Activated CD4-positive, alpha-beta memory T cell treated with anti-CD3 and anti-CD28 coated beads, Interleukin-2, amount 10 ng/mL, durations not matched to agents 7 days and 5 days (primary cell): ENCODE results near the gene CAPN7. TPM values are rescaled to one million over a fixed set of nuclear protein-coding genes. Genes with fewer than 3 reads are reported as not detected.
A peak's percentile ranks its signal among the peaks of the same experiment; 100 is the strongest.
"Not testable (repeated sequence)": the region's sequence is repeated elsewhere in the genome, so short reads cannot be mapped to it uniquely, and the experiment has no call there.

ENCODE experiments used
- CTCF ChIA-PET: fragments of 350-600 bp; sonication (Branson Sonifier 250); formaldehyde crosslinking; loops from one replicate; lab custom pipeline; 2021; ENCODE audit warnings: antibody characterized with exemption, inconsistent platforms; lab: Charles Lee
- POLR2A ChIA-PET: fragments of 350-600 bp; sonication (Branson Sonifier 250); formaldehyde crosslinking; loops from one replicate; lab custom pipeline; 2021; ENCODE audit warnings: antibody characterized with exemption; lab: Charles Lee
- DNase-seq: peaks from one replicate; pipeline ENCODE4 v3.0.0-alpha.2; 2020
- H3K27ac Mint-ChIP-seq: one replicate; pipeline ENCODE4 v1.8.0; 2021; ENCODE audit warnings: mild to moderate bottlenecking, mixed read lengths
- H3K27me3 Mint-ChIP-seq: one replicate; pipeline ENCODE4 v1.8.0; 2021; ENCODE audit warnings: mixed read lengths
- H3K36me3 Mint-ChIP-seq: one replicate; pipeline ENCODE4 v1.8.0; 2021; ENCODE audit warnings: low read depth, mixed read lengths
- H3K4me1 Mint-ChIP-seq: one replicate; pipeline ENCODE4 v1.8.0; 2021; ENCODE audit warnings: mixed read lengths
- H3K4me3 Mint-ChIP-seq: one replicate; pipeline ENCODE4 v1.8.0; 2021; ENCODE audit warnings: mild to moderate bottlenecking, mixed read lengths
- H3K9me3 Mint-ChIP-seq: one replicate; pipeline ENCODE4 v1.8.0; 2021; ENCODE audit warnings: mixed read lengths
- total RNA-seq, 2 experiments: library from RNA; stranded (reverse); gene quantifications; one replicate each; pipeline ENCODE4 v1.2.3, GENCODE V29; 2021

CAPN7 gene
- total RNA-seq, 2 experiments from 2014 or later, result 29.6 to 30.1 TPM

- Mint-ChIP-seq H3K9me3 (no peaks in the 10 kb centered on the region), H3K27me3 (peaks cover 38% of the 10 kb centered on the region), H3K36me3 (no peaks in the 10 kb centered on the region), H3K4me3 (no peak overlapping the region), H3K27ac (no peak overlapping the region), H3K4me1 (peaks cover 9% of the 10 kb centered on the region)
- no peak for DNase-seq
- ChIA-PET CTCF (interaction anchor here (1.4 to 1.8 kb wide), 2 partner anchors 62 to 72 kb away, joined by 3 to 12 read pairs; no protein-coding TSS in a partner anchor), POLR2A (no interaction called here)
Measured at GRCh38 chr3:15180042-15180611, 25.9 kb upstream of the CAPN7 start.

- Mint-ChIP-seq H3K27me3 (peaks cover 31% of the 10 kb centered on the region), H3K9me3 (no peaks in the 10 kb centered on the region), H3K4me1 (peaks cover 9% of the 10 kb centered on the region), H3K4me3 (no peak overlapping the region), H3K36me3 (no peaks in the 10 kb centered on the region), H3K27ac (no peak overlapping the region)
- POLR2A ChIA-PET, result no interaction called here
- DNase-seq, result no peak
- CTCF ChIA-PET, result no interaction called here
Measured at GRCh38 chr3:15181511-15181910, 24.5 kb upstream of the CAPN7 start.

GRCh38 chr3:15181963-15182362 lies 24.1 kb upstream of the CAPN7 start:
- H3K4me3 Mint-ChIP-seq, result no peak overlapping the region
- H3K27me3 Mint-ChIP-seq, result peaks cover 33% of the 10 kb centered on the region
- H3K4me1 Mint-ChIP-seq, result peaks cover 9% of the 10 kb centered on the region
- H3K36me3 Mint-ChIP-seq, result no peaks in the 10 kb centered on the region
- no peak overlapping the region for H3K27ac Mint-ChIP-seq
- H3K9me3 Mint-ChIP-seq, result no peaks in the 10 kb centered on the region
- DNase-seq, result no peak
- CTCF ChIA-PET, result interaction anchor here (1.2 to 1.4 kb wide), 2 partner anchors 62 to 74 kb away, joined by 3 read pairs; no protein-coding TSS in a partner anchor
- POLR2A ChIA-PET, result no interaction called here

GRCh38 chr3:15183011-15183410 lies 23.0 kb upstream of the CAPN7 start:
- CTCF ChIA-PET, result interaction anchor here (0.6 to 1.4 kb wide), 3 partner anchors 63 to 132 kb away, joined by 3 to 5 read pairs (median 3); no protein-coding TSS in a partner anchor
- H3K27ac Mint-ChIP-seq, result no peak overlapping the region
- POLR2A ChIA-PET, result no interaction called here
- peaks cover 30% of the 10 kb centered on the region for H3K27me3 Mint-ChIP-seq
- DNase-seq, result no peak
- peaks cover 9% of the 10 kb centered on the region for H3K4me1 Mint-ChIP-seq
- H3K4me3 Mint-ChIP-seq, result no peak overlapping the region
- no peaks in the 10 kb centered on the region for H3K9me3 Mint-ChIP-seq
- no peaks in the 10 kb centered on the region for H3K36me3 Mint-ChIP-seq

- Mint-ChIP-seq H3K27me3 (peaks cover 20% of the 10 kb centered on the region), H3K27ac (no peak overlapping the region), H3K36me3 (no peaks in the 10 kb centered on the region), H3K4me1 (peaks cover 1% of the 10 kb centered on the region), H3K4me3 (no peak overlapping the region), H3K9me3 (no peaks in the 10 kb centered on the region)
- POLR2A ChIA-PET, result no interaction called here
- no peak for DNase-seq
- CTCF ChIA-PET, result interaction anchor here (1.1 kb wide), 1 partner anchor 17 kb away, joined by 4 read pairs; no protein-coding TSS in a partner anchor
Measured at GRCh38 chr3:15185404-15185803, 20.6 kb upstream of the CAPN7 start.

- H3K4me3 Mint-ChIP-seq, result no peak overlapping the region
- H3K36me3 Mint-ChIP-seq, result no peaks in the 10 kb centered on the region
- DNase-seq, result no peak
- CTCF ChIA-PET, result no interaction called here
- POLR2A ChIA-PET, result no interaction called here
- no peak overlapping the region for H3K27ac Mint-ChIP-seq
- H3K9me3 Mint-ChIP-seq, result no peaks in the 10 kb centered on the region
- H3K27me3 Mint-ChIP-seq, result peaks cover 14% of the 10 kb centered on the region
- no peaks in the 10 kb centered on the region for H3K4me1 Mint-ChIP-seq
Measured at GRCh38 chr3:15186101-15186476, 20.0 kb upstream of the CAPN7 start.

- DNase-seq, POLR2A ChIA-PET, H3K4me3 Mint-ChIP-seq, H3K9me3 Mint-ChIP-seq, H3K36me3 Mint-ChIP-seq, H3K27ac Mint-ChIP-seq, CTCF ChIA-PET, H3K4me1 Mint-ChIP-seq: not testable (repeated sequence)
- peaks cover 13% of the 10 kb centered on the region for H3K27me3 Mint-ChIP-seq
Measured at GRCh38 chr3:15186477-15187164, 19.4 kb upstream of the CAPN7 start.

- no peak for DNase-seq
- Mint-ChIP-seq H3K4me3 (no peak overlapping the region), H3K36me3 (no peaks in the 10 kb centered on the region), H3K9me3 (no peaks in the 10 kb centered on the region), H3K27me3 (peaks cover 22% of the 10 kb centered on the region), H3K4me1 (peaks cover 8% of the 10 kb centered on the region), H3K27ac (no peak overlapping the region)
- ChIA-PET CTCF (interaction anchor here (1.1 to 11.2 kb wide), 2 partner anchors 11 to 80 kb away, joined by 3 to 93 read pairs; no protein-coding TSS in a partner anchor), POLR2A (interaction anchor here (0.5 kb wide), 1 partner anchor 123 kb away, joined by 3 read pairs; no protein-coding TSS in a partner anchor)
Measured at GRCh38 chr3:15197340-15198029, 8.6 kb upstream of the CAPN7 start.

- Mint-ChIP-seq H3K27me3 (peaks cover 11% of the 10 kb centered on the region), H3K4me1 (peaks cover 14% of the 10 kb centered on the region), H3K27ac (no peak overlapping the region), H3K4me3 (no peak overlapping the region), H3K36me3 (no peaks in the 10 kb centered on the region), H3K9me3 (no peaks in the 10 kb centered on the region)
- ChIA-PET CTCF (interaction anchor here (1.1 to 11.2 kb wide), 2 partner anchors 10 to 81 kb away, joined by 3 to 93 read pairs; no protein-coding TSS in a partner anchor), POLR2A (no interaction called here)
- no peak for DNase-seq
Measured at GRCh38 chr3:15198686-15199085, 7.4 kb upstream of the CAPN7 start.

GRCh38 chr3:15199493-15200105 lies 6.4 kb upstream of the CAPN7 start:
- Mint-ChIP-seq H3K4me3 (no peak overlapping the region), H3K4me1 (peaks cover 14% of the 10 kb centered on the region), H3K27me3 (peaks cover 3% of the 10 kb centered on the region), H3K9me3 (no peaks in the 10 kb centered on the region), H3K27ac (no peak overlapping the region), H3K36me3 (no peaks in the 10 kb centered on the region)
- DNase-seq, result no peak
- ChIA-PET CTCF (interaction anchor here (0.9 to 11.2 kb wide), 8 partner anchors 10 to 613 kb away, joined by 3 to 93 read pairs (median 6); partner anchors contain the start of genes BTD and HACL1), POLR2A (interaction anchor here (1.3 kb wide), 1 partner anchor 10 kb away, joined by 4 read pairs; no protein-coding TSS in a partner anchor)

GRCh38 chr3:15204005-15204404 lies 2.0 kb upstream of the CAPN7 start:
- Mint-ChIP-seq H3K27ac (no peak overlapping the region), H3K27me3 (no peaks in the 10 kb centered on the region), H3K4me3 (no peak overlapping the region), H3K36me3 (peaks cover 4% of the 10 kb centered on the region), H3K9me3 (no peaks in the 10 kb centered on the region), H3K4me1 (peaks cover 36% of the 10 kb centered on the region)
- no peak for DNase-seq
- ChIA-PET POLR2A (interaction anchor here (1.2 to 2.5 kb wide), 5 partner anchors 19 to 203 kb away, joined by 3 to 10 read pairs (median 3); partner anchors contain the start of gene RBSN), CTCF (interaction anchor here (1.1 to 11.2 kb wide), 14 partner anchors 18 to 397 kb away, joined by 3 to 93 read pairs (median 7); partner anchors contain the start of gene HACL1)

- H3K36me3 Mint-ChIP-seq, result peaks cover 6% of the 10 kb centered on the region
- no peaks in the 10 kb centered on the region for H3K27me3 Mint-ChIP-seq
- ChIA-PET POLR2A (interaction anchor here (0.7 to 2.6 kb wide), 20 partner anchors 10 to 1059 kb away, joined by 3 to 14 read pairs (median 7); partner anchors contain the start of genes BTD, DPH3, HACL1 and MRPS25), CTCF (interaction anchor here (0.5 to 11.2 kb wide), 21 partner anchors 16 to 601 kb away, joined by 3 to 93 read pairs (median 4); partner anchors contain the start of genes RBSN and SH3BP5)
- peak overlapping the region; percentile 65 for H3K27ac Mint-ChIP-seq
- no peaks in the 10 kb centered on the region for H3K9me3 Mint-ChIP-seq
- peak overlapping the region; percentile 76 for H3K4me3 Mint-ChIP-seq
- H3K4me1 Mint-ChIP-seq, result peaks cover 29% of the 10 kb centered on the region
- no peak for DNase-seq
Measured at GRCh38 chr3:15205482-15205933, 538 bp upstream of the CAPN7 start.
